GM12875 (cell line): ENCODE measurements around the gene C1QA.

Source experiments
- H3K4me3 ChIP-seq: one replicate; pipeline ENCODE4 v1.5.1; 2011; ENCODE audit warnings: low read depth, low read length, control low read depth
- TF ChIP-seq, protein P1 (sequence below): IDR thresholded peaks from 2 replicates; pipeline ENCODE4 v1.5.1; 2011; ENCODE audit warnings: low read depth, mild to moderate bottlenecking, control low read depth, inconsistent platforms, low read length, moderate library complexity, borderline replicate concordance; ENCODE audit not compliant: insufficient read depth

The C1QA gene

DNA sequence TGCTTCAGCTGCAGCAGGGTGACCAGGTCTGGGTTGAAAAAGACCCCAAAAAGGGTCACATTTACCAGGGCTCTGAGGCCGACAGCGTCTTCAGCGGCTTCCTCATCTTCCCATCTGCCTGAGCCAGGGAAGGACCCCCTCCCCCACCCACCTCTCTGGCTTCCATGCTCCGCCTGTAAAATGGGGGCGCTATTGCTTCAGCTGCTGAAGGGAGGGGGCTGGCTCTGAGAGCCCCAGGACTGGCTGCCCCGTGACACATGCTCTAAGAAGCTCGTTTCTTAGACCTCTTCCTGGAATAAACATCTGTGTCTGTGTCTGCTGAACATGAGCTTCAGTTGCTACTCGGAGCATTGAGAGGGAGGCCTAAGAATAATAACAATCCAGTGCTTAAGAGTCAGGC is 2.9 kb downstream of the C1QA start:
- TF ChIP-seq, protein P1, sequence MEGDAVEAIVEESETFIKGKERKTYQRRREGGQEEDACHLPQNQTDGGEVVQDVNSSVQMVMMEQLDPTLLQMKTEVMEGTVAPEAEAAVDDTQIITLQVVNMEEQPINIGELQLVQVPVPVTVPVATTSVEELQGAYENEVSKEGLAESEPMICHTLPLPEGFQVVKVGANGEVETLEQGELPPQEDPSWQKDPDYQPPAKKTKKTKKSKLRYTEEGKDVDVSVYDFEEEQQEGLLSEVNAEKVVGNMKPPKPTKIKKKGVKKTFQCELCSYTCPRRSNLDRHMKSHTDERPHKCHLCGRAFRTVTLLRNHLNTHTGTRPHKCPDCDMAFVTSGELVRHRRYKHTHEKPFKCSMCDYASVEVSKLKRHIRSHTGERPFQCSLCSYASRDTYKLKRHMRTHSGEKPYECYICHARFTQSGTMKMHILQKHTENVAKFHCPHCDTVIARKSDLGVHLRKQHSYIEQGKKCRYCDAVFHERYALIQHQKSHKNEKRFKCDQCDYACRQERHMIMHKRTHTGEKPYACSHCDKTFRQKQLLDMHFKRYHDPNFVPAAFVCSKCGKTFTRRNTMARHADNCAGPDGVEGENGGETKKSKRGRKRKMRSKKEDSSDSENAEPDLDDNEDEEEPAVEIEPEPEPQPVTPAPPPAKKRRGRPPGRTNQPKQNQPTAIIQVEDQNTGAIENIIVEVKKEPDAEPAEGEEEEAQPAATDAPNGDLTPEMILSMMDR = no peak
- no peak overlapping the region for H3K4me3 ChIP-seq

- no peak overlapping the region for H3K4me3 ChIP-seq
- TF ChIP-seq, protein P1 = no peak
Observed at GRCh38 chr1:22641247-22641646, 4.8 kb downstream of the C1QA start.

DNA sequence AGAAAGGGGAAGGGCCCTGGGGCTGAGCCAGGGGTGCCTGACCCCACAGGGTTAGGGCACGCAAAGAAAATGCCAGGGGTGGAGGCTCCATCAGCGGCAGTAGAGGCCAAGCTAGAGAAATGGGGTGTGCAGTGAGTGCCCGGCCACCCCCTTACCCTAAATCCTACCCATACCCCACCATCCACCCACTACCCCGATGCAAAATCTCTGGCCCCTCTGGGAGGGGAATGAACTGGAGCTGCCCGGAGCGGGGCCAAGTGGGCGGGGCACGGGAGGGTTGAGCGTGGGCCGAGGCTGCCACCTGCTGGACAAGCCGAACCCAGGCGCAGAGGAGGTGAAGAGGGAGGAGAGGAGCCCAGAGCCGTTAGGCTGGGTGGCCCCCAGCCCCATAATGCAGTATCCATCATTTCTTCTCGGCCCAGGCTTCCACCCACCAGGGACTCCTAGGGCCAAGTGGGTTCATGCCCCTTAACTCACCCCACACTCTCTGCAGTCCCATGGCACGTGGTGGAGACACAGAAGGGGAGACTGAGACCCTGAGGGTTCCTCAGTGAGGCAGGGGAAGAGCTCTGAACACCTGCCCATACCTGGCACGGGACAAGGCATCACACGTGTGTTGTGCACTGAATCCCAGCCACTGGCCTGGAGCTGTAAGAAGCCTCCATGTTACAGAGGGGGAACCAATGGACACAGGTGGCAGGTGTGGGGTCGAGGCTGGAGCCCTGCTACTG is 5.6 kb downstream of the C1QA start:
- H3K4me3 ChIP-seq = no peak overlapping the region

DNA sequence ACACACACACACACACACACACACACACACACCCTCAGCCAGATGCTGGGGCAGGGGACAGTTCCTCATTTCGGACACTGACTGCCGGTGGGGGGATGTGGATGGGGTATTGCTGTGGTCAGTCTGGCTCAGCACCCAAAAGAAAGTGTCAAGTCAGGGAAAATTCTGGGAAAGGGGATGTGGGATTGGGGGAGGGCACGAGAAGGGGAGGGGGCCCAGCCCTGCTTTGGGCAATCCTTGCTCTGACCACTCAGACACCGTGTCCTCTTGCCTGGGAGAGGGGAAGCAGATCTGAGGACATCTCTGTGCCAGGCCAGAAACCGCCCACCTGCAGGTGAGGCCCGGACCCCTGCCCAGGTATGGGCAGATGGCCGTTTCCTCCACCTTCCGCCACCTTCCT is 7.0 kb downstream of the C1QA start, which contains the start of gene C1QC:
C1QC (plus strand) TSS at position 253 of the 400 bp plus-strand sequence. CDS start 391 bp downstream, outside the sequence.
- TF ChIP-seq, protein P1 = no peak
- no peak within 1 kb of the TSS for H3K4me3 ChIP-seq

More for the DNA sequence above, 5.6 kb downstream of the C1QA start:
- TF ChIP-seq, protein P1 = peak; percentile 88

DNA sequence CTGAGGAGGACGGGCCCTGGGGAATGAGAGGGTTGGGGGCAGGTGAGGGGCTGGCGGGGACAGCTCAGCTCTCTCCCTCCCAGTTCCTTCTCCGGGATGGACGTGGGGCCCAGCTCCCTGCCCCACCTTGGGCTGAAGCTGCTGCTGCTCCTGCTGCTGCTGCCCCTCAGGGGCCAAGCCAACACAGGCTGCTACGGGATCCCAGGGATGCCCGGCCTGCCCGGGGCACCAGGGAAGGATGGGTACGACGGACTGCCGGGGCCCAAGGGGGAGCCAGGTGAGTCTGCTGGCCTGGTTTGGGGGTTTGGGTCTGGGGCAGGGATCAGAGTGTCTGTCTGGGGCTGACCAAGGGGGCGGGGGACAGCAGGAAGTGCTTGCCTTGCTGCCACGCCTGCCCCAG is 7.5 kb downstream of the C1QA start:
- TF ChIP-seq, protein P1 = no peak
- H3K4me3 ChIP-seq = no peak overlapping the region

DNA sequence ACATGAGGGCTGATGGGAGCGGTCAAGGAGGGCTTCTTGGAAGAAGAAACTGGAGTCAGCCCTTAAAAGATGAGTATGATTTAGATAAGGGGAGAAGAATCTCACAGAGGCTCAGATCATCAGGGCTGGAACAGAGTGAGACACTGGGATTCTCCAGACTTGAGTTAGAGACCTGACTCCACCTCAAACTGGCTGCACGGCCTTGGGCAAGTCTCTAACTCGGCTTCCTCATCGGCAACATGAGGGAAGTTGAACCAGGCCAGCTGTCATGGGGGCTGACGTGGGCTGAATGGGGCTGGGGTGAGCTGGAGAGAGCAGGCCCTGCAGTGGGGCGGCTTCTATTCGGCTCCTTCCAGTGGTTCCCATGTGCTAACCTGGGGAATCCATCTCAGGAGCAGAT is 9.5 kb downstream of the C1QA start:
- no peak overlapping the region for H3K4me3 ChIP-seq
- TF ChIP-seq, protein P1 = no peak

- H3K4me3 ChIP-seq = no peak overlapping the region
- TF ChIP-seq, protein P1 = no peak
Observed at GRCh38 chr1:22646384-22646783, 10.0 kb downstream of the C1QA start.
